Stimulated activated CD4-positive, alpha-beta T cell treated with anti-CD3 and anti-CD28 coated beads, Interleukin-12 subunit alpha, Interleukin-12 subunit beta, amount 100 ng/mL, for 4 hours (primary cell): ENCODE measurements around the gene RABL2B.

Source experiments
- DNase-seq: peaks from one replicate; pipeline ENCODE4 v3.0.0-alpha.2; 2020

Gene RABL2B

GRCh38 chr22:50722048-50722701 is 61.3 kb downstream of the RABL2B start:
- DNase-seq, result no peak

GRCh38 chr22:50721257-50721844 is 62.1 kb downstream of the RABL2B start:
- DNase-seq, result no peak

- no peak for DNase-seq
Observed at GRCh38 chr22:50720301-50721256, 62.9 kb downstream of the RABL2B start.

- no peak for DNase-seq
Observed at GRCh38 chr22:50719814-50720300, 63.6 kb downstream of the RABL2B start.

GRCh38 chr22:50718352-50718709 is 65.1 kb downstream of the RABL2B start:
- DNase-seq, result no peak

- DNase-seq, result no peak
Observed at GRCh38 chr22:50717709-50718351, 65.6 kb downstream of the RABL2B start.
